Cardiac muscle cell (in vitro differentiated cells and primary cell): ENCODE measurements around the gene ZFAND3. TPM values are rescaled to one million over a fixed set of nuclear protein-coding genes. Genes with fewer than 3 reads are reported as not detected.

Source experiments
- DNase-seq, 2 donors: peaks; one replicate each; pipeline versions ENCODE4 v3.0.0 to v3.0.0-alpha.2; 2010 to 2017; ENCODE audit warnings: low read depth in 1 of 2, low spot score in 1 of 2
- H3K27ac ChIP-seq: fragments of 200-600 bp; sonication (generic); 2 replicates; pipeline ENCODE4 v1.5.1; 2016
- H3K27me3 ChIP-seq: fragments of 200-600 bp; sonication (generic); 2 replicates; pipeline ENCODE4 v1.6.0; 2016; ENCODE audit warnings: control low read depth
- H3K36me3 ChIP-seq: fragments of 200-600 bp; sonication (generic); 2 replicates; pipeline ENCODE4 v1.5.1; 2016; ENCODE audit warnings: control low read depth
- H3K4me1 ChIP-seq: fragments of 200-600 bp; sonication (generic); 2 replicates; pipeline ENCODE4 v1.8.1; 2017; ENCODE audit warnings: low read depth, mild to moderate bottlenecking, mixed run types
- H3K4me3 ChIP-seq: fragments of 200-600 bp; sonication (generic); 2 replicates; pipeline ENCODE4 v1.5.1; 2016; ENCODE audit warnings: mild to moderate bottlenecking
- H3K9me3 ChIP-seq: fragments of 200-600 bp; sonication (generic); 2 replicates; pipeline ENCODE4 v1.5.1; 2017; ENCODE audit warnings: low read depth, mild to moderate bottlenecking, control low read depth
- CTCF ChIP-seq: IDR thresholded peaks from 2 replicates; pipeline ENCODE4 v1.5.1; 2012; ENCODE audit warnings: low read depth, mild to moderate bottlenecking, low read length
- polyA plus RNA-seq: library from polyadenylated mRNA; unstranded; fragments of >200 nt; fragmentation: Nextera tagmentation; extraction: Ambion mirVana; gene quantifications from 2 replicates; pipeline ENCODE4 v1.2.1, GENCODE V29; 2016
- total RNA-seq: library from RNA; depleted of rRNA; stranded (reverse); fragments of >200 nt; gene quantifications from 2 replicates; pipeline ENCODE4 v1.2.3, GENCODE V29; 2016

Gene ZFAND3
- total and polyA plus RNA-seq, 2 experiments from 2014 or later: 49.9 to 68.0 TPM

GRCh38 chr6:38159596-38159995, 340.1 kb downstream of the ZFAND3 start:
- no peak for DNase-seq

GRCh38 chr6:38160831-38161230, 341.3 kb downstream of the ZFAND3 start:
- no peaks in the 10 kb centered on the region for H3K27me3 ChIP-seq
- no peak for DNase-seq
- no peaks in the 10 kb centered on the region for H3K9me3 ChIP-seq
- H3K4me1 ChIP-seq: no peaks in the 10 kb centered on the region
- TF ChIP-seq CTCF: no peak
- no peak overlapping the region for H3K4me3 ChIP-seq
- no peak overlapping the region for H3K27ac ChIP-seq
- no peaks in the 10 kb centered on the region for H3K36me3 ChIP-seq

More at GRCh38 chr6:38159596-38159995, 340.1 kb downstream of the ZFAND3 start:
- Histone ChIP-seq H3K27ac (no peak overlapping the region), H3K4me3 (no peak overlapping the region), H3K36me3 (no peaks in the 10 kb centered on the region), H3K27me3 (no peaks in the 10 kb centered on the region), H3K4me1 (no peaks in the 10 kb centered on the region), H3K9me3 (no peaks in the 10 kb centered on the region)
- no peak for TF ChIP-seq CTCF

- no peak overlapping the region for H3K27ac ChIP-seq
- H3K9me3 ChIP-seq: no peaks in the 10 kb centered on the region
- H3K27me3 ChIP-seq: no peaks in the 10 kb centered on the region
- H3K4me3 ChIP-seq: no peak overlapping the region
- no peak for TF ChIP-seq CTCF
- no peaks in the 10 kb centered on the region for H3K36me3 ChIP-seq
- H3K4me1 ChIP-seq: no peaks in the 10 kb centered on the region
- no peak for DNase-seq
Measured at GRCh38 chr6:38161331-38161730, 341.8 kb downstream of the ZFAND3 start.

GRCh38 chr6:38161754-38162492, 342.4 kb downstream of the ZFAND3 start:
- H3K27ac ChIP-seq: no peak overlapping the region
- no peaks in the 10 kb centered on the region for H3K36me3 ChIP-seq
- H3K4me1 ChIP-seq: no peaks in the 10 kb centered on the region
- DNase-seq: no peak
- H3K9me3 ChIP-seq: no peaks in the 10 kb centered on the region
- H3K27me3 ChIP-seq: no peaks in the 10 kb centered on the region
- H3K4me3 ChIP-seq: no peak overlapping the region
- TF ChIP-seq CTCF: no peak

GRCh38 chr6:38162493-38163185, 343.1 kb downstream of the ZFAND3 start:
- DNase-seq: no peak

More at GRCh38 chr6:38162493-38163185, 343.1 kb downstream of the ZFAND3 start:
- Histone ChIP-seq H3K9me3 (no peaks in the 10 kb centered on the region), H3K36me3 (no peaks in the 10 kb centered on the region), H3K27ac (no peak overlapping the region), H3K4me3 (no peak overlapping the region), H3K4me1 (no peaks in the 10 kb centered on the region), H3K27me3 (no peaks in the 10 kb centered on the region)
- no peak for TF ChIP-seq CTCF
